Fibroblast of mammary gland (primary cell): Measurements from ENCODE around the gene PKM.

Experiments
- DNase-seq: peaks from one replicate; pipeline ENCODE4 v3.0.0-alpha.2; 2010; ENCODE audit warnings: low read depth
- H3K4me3 ChIP-seq: 2 replicates; pipeline ENCODE4 v1.5.1; 2011; ENCODE audit warnings: low read depth, mild to moderate bottlenecking, low read length, moderate library complexity; ENCODE audit not compliant: control insufficient read depth
- TF ChIP-seq, protein P1 (sequence below): conservative IDR thresholded peaks from 2 replicates; pipeline ENCODE4 v1.5.1; 2011; ENCODE audit warnings: low read depth, low read length, inconsistent platforms; ENCODE audit not compliant: control insufficient read depth, insufficient read depth

The PKM gene

GRCh38 chr15:72217216-72217615 lies 13.8 kb downstream of the PKM start:
- TF ChIP-seq, protein P1, sequence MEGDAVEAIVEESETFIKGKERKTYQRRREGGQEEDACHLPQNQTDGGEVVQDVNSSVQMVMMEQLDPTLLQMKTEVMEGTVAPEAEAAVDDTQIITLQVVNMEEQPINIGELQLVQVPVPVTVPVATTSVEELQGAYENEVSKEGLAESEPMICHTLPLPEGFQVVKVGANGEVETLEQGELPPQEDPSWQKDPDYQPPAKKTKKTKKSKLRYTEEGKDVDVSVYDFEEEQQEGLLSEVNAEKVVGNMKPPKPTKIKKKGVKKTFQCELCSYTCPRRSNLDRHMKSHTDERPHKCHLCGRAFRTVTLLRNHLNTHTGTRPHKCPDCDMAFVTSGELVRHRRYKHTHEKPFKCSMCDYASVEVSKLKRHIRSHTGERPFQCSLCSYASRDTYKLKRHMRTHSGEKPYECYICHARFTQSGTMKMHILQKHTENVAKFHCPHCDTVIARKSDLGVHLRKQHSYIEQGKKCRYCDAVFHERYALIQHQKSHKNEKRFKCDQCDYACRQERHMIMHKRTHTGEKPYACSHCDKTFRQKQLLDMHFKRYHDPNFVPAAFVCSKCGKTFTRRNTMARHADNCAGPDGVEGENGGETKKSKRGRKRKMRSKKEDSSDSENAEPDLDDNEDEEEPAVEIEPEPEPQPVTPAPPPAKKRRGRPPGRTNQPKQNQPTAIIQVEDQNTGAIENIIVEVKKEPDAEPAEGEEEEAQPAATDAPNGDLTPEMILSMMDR: no peak
- no peak for DNase-seq
- H3K4me3 ChIP-seq: no peak overlapping the region

- TF ChIP-seq, protein P1: no peak
These were observed 14.9 kb downstream of the PKM start for GRCh38 chr15:72216079-72216478.

DNA sequence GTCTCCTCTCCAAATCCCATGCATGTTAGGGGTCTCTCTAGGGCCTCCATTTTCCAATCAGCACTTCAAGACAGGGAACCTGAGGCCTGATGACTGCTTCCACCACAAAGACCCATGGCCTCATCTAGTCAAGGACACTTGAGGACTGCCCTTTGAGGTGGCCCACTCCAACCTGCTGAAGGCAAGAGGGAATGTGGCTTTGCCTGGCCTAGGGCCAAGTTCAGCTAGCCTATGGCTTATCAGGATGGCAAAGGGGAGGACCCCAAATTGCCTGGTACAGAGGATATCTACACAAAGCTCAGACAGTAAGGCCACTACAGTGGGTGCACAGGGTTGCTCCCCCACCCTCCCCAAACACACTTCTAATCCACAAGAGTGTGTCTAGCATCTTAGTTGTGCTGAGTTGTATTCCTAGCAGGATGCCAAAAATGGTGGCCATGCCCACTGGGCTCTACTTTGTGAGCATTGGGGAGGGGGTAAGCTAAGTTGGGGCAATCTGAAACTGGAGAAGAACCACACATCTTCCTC lies 23.4 kb downstream of the PKM start:
- TF ChIP-seq, protein P1: no peak
- no peak overlapping the region for H3K4me3 ChIP-seq
- no peak for DNase-seq

More at GRCh38 chr15:72216079-72216478, 14.9 kb downstream of the PKM start:
- H3K4me3 ChIP-seq: no peak overlapping the region
- no peak for DNase-seq

DNA sequence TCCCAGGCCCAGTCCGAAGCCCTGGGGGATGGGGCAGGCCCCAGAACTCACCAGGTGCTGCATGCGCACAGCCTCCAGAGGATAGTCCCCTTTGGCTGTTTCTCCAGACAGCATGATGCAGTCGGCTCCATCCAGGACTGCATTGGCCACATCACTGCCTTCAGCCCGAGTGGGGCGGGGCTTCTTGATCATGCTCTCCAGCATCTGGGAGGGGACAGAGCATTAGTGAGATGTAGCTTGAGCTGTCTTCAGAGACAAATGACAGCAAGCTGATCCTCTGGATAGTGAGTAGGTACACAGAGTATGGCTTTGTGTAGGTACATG lies 24.4 kb downstream of the PKM start:
- TF ChIP-seq, protein P1: no peak
- no peak overlapping the region for H3K4me3 ChIP-seq
- no peak for DNase-seq

DNA sequence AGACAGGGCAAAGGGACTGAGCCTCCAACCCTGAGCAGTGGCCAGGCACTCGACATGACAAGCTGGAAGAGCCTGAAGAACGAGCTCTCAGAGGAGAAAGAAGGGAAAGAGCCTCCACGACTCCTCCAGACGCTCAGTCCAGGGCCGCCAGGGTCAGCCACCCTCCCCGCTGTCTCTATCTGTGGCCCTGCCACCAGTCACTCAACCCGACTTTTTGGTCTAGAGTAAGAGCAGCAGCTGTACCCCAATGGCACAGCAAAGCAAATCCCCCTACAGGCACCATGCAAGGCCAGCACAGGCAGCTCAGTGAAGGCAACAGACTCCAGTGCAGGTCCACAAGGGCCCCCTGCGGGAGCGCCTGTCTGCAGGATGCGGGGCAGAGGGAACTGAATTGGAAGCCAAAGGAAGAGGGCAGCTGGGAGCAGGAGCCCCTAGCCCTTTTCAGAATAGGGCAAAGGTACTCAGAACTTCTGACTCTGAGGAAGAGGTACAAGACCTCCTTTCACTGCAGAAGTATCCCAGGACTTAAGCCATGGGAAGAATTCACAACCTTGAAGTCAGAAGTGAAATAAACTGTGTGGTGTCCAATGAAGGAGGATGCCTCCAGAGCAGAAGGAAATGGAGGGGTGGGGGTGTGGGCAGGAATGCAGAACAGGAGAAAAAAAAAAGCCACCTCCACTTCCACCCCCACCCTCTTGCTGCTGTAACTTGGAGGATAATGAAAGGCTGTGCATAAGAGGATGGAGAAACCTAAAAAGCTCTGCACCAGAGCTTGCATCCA lies 24.9 kb downstream of the PKM start:
- no peak overlapping the region for H3K4me3 ChIP-seq
- no peak for DNase-seq
- TF ChIP-seq, protein P1: no peak

- DNase-seq: no peak
- H3K4me3 ChIP-seq: no peak overlapping the region
- TF ChIP-seq, protein P1: no peak
These were observed 25.7 kb downstream of the PKM start for GRCh38 chr15:72205273-72205672.
